ENCODE results near the gene ACKR1.

The ACKR1 gene, protein sequence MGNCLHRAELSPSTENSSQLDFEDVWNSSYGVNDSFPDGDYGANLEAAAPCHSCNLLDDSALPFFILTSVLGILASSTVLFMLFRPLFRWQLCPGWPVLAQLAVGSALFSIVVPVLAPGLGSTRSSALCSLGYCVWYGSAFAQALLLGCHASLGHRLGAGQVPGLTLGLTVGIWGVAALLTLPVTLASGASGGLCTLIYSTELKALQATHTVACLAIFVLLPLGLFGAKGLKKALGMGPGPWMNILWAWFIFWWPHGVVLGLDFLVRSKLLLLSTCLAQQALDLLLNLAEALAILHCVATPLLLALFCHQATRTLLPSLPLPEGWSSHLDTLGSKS

DNA sequence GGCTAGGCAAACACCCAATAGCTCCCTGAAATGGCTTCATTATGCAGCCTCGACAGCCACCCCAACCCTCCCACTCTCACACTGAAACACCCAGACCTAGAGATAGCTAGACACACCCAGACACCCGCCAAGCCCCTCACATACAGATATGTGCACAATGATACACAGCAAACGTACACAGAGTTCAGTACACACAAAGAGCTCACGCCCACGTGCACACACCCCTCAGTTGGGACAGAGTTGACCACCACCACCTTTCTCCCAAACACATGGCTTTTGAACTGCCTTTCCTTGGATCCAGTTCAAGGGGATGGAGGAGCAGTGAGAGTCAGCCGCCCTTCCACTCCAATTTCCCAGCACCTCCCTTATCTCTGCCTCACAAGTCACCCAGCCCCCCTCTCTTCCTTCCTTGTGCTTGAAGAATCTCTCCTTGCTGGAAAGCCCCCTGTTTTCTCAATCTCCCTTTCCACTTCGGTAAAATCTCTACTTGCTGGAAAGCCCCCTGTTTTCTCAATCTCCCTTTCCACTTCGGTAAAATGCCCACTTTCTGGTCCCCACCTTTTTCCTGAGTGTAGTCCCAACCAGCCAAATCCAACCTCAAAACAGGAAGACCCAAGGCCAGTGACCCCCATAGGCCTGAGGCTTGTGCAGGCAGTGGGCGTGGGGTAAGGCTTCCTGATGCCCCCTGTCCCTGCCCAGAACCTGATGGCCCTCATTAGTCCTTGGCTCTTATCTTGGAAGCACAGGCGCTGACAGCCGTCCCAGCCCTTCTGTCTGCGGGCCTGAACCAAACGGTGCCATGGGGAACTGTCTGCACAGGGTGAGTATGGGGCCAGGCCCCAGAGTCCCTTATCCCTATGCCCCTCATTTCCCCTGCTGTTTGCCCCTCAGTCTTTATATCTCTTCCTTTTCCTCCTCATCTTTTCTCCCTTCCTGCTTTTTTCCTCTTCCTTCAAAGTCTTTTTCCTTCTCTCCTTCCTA is at the start of gene ACKR1:
ACKR1 (plus strand) TSS at position 715 of the 981 bp plus-strand sequence; CDS start at position 800, 85 bp downstream.
- H3K9ac ChIP-seq (ENCODE audit: low read length), result no peak within 1 kb of the TSS
- no peaks in the 10 kb centered on the region for H3K9me3 ChIP-seq (ENCODE audit: control insufficient read depth, insufficient read depth, low read depth, low read length)
- H3K4me1 ChIP-seq (ENCODE audit: control insufficient read depth, insufficient read depth, low read length), result no peaks in the 10 kb centered on the region
- H3K27ac ChIP-seq (ENCODE audit: low read depth, low read length), result no peak within 1 kb of the TSS
- H3K36me3 ChIP-seq (ENCODE audit: control insufficient read depth, insufficient read depth, low read length), result no peaks in the 10 kb centered on the region
- no peak within 1 kb of the TSS for H3K4me3 ChIP-seq (ENCODE audit: low read depth, low read length)
- H3K27me3 ChIP-seq (ENCODE audit: control insufficient read depth, insufficient read depth, low read length), result peaks cover 31% of the 10 kb centered on the region

DNA sequence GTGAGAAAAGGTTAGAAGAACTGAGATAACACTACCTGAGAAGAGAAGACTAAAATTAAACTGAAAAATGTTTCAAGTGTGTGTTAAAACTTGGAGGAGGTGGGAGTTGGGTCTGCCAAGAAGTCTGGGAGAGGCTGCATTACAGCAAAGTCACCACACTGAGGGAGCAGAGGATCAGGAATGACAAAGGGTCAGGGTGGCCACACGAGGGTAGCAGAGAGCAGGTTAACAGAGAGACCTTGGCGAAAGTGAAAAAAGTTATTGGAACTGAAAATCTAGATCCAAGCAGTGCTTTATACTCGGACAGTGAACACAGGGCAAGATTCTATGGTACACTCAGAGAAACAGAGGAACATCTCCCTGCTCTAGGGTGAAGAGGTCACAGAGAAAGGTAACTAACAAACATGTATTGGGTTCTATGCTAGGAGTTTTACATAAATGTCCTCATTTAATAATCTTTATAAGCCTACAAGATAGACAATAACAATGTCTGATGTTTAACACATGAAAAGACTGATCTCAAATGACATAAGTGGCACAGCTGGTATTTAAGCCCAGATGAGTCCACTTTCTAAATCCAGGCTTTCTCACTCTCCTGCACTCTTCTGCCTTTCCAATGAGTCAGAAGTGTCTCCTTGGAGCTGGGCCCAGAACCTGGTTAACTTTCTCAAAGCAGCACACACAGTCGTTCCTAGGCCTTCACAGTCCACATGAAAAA is 43.5 kb upstream of the ACKR1 start:
- no peak overlapping the region for H3K9ac ChIP-seq (ENCODE audit: low read length)
- no peaks in the 10 kb centered on the region for H3K9me3 ChIP-seq (ENCODE audit: control insufficient read depth, insufficient read depth, low read depth, low read length)
- H3K36me3 ChIP-seq (ENCODE audit: control insufficient read depth, insufficient read depth, low read length), result no peaks in the 10 kb centered on the region
- peaks cover 7% of the 10 kb centered on the region; the same call in 1 of the 2 replicates for H3K4me1 ChIP-seq (ENCODE audit: control insufficient read depth, insufficient read depth, low read length)
- no peaks in the 10 kb centered on the region; the same call in 1 of the 2 replicates for H3K27me3 ChIP-seq (ENCODE audit: control insufficient read depth, insufficient read depth, low read length)
- no peak overlapping the region for H3K4me3 ChIP-seq (ENCODE audit: low read depth, low read length)
- H3K27ac ChIP-seq (ENCODE audit: low read depth, low read length), result no peak overlapping the region

DNA sequence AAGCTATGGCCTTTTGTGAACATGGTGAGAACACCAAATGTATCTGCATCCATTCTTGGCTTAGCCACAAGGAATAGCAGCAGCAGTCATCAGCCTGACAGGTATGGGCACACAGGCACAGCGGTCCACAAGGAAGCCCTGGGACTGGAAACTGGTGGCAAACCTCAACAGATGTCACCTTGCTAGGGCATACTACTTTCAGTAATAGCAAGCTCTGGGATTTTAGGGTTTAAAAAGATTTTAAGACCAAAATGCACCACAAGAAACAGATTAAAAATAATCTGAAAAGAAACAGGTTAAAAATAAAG is 43.0 kb upstream of the ACKR1 start:
- H3K4me3 ChIP-seq (ENCODE audit: low read depth, low read length), result no peak overlapping the region
- no peaks in the 10 kb centered on the region; the same call in 1 of the 2 replicates for H3K27me3 ChIP-seq (ENCODE audit: control insufficient read depth, insufficient read depth, low read length)
- no peaks in the 10 kb centered on the region for H3K9me3 ChIP-seq (ENCODE audit: control insufficient read depth, insufficient read depth, low read depth, low read length)
- peaks cover 7% of the 10 kb centered on the region; the same call in 1 of the 2 replicates for H3K4me1 ChIP-seq (ENCODE audit: control insufficient read depth, insufficient read depth, low read length)
- H3K9ac ChIP-seq (ENCODE audit: low read length), result no peak overlapping the region
- no peaks in the 10 kb centered on the region for H3K36me3 ChIP-seq (ENCODE audit: control insufficient read depth, insufficient read depth, low read length)
- no peak overlapping the region for H3K27ac ChIP-seq (ENCODE audit: low read depth, low read length)

DNA sequence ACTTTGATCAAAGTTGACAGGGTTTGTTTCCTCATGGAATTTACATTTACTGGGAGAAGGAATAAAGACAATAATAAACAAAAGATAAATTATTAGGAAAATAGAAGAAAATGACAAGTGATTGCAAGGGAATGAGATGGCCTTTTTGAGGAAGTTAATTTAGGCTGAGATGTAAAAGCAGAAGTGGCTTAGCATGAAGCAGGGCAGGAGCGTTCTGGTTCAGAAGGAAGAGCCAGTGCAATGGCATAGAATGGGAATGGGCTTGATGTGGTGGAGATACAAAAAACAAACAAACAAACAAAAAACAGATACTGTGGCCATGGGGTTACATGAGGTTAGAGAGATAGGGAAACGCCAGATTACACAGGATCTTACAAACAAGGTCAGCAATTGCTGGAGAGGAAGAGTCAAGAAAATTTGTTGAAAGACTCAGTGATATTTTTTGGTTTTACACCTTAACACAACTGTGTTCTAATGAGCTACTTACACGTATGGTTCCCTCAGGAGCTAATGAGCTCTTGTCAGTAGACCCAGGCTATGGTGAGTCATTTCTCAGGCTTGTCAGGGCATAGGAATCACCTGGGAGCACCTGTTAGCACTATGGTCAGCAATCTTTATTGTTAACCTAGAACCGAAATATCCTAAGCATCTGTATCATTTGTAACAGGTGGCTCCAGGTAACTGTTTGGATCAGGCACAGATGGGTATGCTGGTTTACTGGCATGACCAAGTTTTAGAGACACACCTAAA is 42.0 kb upstream of the ACKR1 start:
- no peaks in the 10 kb centered on the region for H3K9me3 ChIP-seq (ENCODE audit: control insufficient read depth, insufficient read depth, low read depth, low read length)
- H3K36me3 ChIP-seq (ENCODE audit: control insufficient read depth, insufficient read depth, low read length), result no peaks in the 10 kb centered on the region
- no peak overlapping the region for H3K9ac ChIP-seq (ENCODE audit: low read length)
- H3K4me1 ChIP-seq (ENCODE audit: control insufficient read depth, insufficient read depth, low read length), result peaks cover 7% of the 10 kb centered on the region; the same call in 1 of the 2 replicates
- H3K4me3 ChIP-seq (ENCODE audit: low read depth, low read length), result no peak overlapping the region
- H3K27ac ChIP-seq (ENCODE audit: low read depth, low read length), result no peak overlapping the region
- no peaks in the 10 kb centered on the region; the same call in 1 of the 2 replicates for H3K27me3 ChIP-seq (ENCODE audit: control insufficient read depth, insufficient read depth, low read length)

DNA sequence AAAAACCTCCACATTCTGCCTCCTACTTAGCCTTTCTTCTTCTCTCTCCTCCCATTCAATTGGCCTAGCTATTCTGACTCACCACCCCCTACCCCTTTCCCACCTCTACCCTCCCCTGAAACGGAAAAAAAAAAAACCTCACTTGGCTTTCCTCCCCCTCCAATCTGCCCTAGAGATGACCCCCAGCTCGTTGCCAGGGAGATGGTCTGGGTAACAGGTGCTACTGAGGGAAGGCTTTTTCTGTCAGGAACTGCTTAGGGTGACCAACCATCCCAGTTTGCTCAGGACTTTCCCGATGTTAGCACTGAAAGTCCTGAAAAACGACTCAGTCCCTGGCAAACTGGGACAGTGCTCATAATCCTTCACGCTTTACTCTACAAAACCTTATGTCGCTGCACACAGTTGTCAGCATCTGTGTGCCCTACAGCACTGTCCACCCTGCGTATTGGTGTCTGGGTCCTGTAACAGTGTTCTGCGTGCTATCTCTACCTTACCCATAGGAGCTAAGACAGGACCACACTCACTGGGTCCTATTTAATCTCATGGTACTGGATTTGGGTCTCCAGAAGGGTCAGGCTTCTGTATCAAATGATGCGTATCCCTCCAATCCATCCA is 41.0 kb upstream of the ACKR1 start:
- peaks cover 10% of the 10 kb centered on the region for H3K27me3 ChIP-seq (ENCODE audit: control insufficient read depth, insufficient read depth, low read length)
- H3K4me3 ChIP-seq (ENCODE audit: low read depth, low read length), result no peak overlapping the region
- peaks cover 7% of the 10 kb centered on the region; the same call in 1 of the 2 replicates for H3K4me1 ChIP-seq (ENCODE audit: control insufficient read depth, insufficient read depth, low read length)
- no peaks in the 10 kb centered on the region for H3K9me3 ChIP-seq (ENCODE audit: control insufficient read depth, insufficient read depth, low read depth, low read length)
- no peak overlapping the region for H3K27ac ChIP-seq (ENCODE audit: low read depth, low read length)
- no peak overlapping the region for H3K9ac ChIP-seq (ENCODE audit: low read length)
- no peaks in the 10 kb centered on the region for H3K36me3 ChIP-seq (ENCODE audit: control insufficient read depth, insufficient read depth, low read length)

DNA sequence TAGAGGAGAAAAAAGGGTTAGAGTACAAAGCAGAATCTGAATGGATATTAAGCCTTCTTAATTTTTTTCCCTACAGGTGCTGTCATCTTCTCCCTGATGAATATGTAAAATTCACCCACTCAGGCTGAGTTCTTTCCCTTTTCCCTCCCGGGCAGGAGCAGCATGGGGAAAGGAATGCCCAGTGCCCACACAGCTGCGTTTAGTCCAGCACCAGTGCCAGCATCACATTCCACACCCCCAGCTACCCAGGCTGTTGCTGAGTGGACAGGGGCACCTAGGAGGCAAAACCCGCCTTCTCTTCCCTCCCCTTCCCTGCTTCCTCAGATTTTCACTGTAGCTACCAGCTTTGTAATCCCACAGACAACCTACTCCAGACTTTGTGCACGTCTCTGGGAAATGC is 36.6 kb upstream of the ACKR1 start:
- Histone ChIP-seq H3K4me3 (ENCODE audit: low read depth, low read length) (no peak overlapping the region), H3K4me1 (ENCODE audit: control insufficient read depth, insufficient read depth, low read length) (peaks cover 14% of the 10 kb centered on the region), H3K36me3 (ENCODE audit: control insufficient read depth, insufficient read depth, low read length) (no peaks in the 10 kb centered on the region), H3K9ac (ENCODE audit: low read length) (no peak overlapping the region), H3K27ac (ENCODE audit: low read depth, low read length) (no peak overlapping the region), H3K9me3 (ENCODE audit: control insufficient read depth, insufficient read depth, low read depth, low read length) (no peaks in the 10 kb centered on the region), H3K27me3 (ENCODE audit: control insufficient read depth, insufficient read depth, low read length) (peaks cover 48% of the 10 kb centered on the region)

DNA sequence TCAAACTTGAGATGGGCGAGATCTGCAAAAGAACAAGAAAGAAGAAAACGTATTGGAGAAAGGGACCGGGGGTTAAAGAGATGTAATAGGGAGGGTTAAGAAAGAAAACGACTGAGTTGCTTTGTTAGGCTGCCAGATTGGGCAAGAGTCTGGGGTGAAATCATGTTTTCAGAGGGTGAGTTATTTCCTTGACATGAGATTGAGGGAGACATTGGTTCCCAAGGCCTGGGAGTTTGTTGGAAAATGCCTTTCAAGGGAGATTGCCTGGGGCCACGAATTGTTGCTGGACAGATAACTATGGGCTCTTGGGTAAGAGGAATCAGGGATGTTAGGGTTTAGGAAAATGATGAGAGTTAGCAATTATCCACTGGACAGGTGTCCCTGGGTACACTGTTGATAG is 34.0 kb upstream of the ACKR1 start:
- H3K27me3 ChIP-seq (ENCODE audit: control insufficient read depth, insufficient read depth, low read length), result peaks cover 72% of the 10 kb centered on the region
- H3K36me3 ChIP-seq (ENCODE audit: control insufficient read depth, insufficient read depth, low read length), result no peaks in the 10 kb centered on the region
- H3K4me1 ChIP-seq (ENCODE audit: control insufficient read depth, insufficient read depth, low read length), result peaks cover 12% of the 10 kb centered on the region
- H3K27ac ChIP-seq (ENCODE audit: low read depth, low read length), result no peak overlapping the region
- no peaks in the 10 kb centered on the region for H3K9me3 ChIP-seq (ENCODE audit: control insufficient read depth, insufficient read depth, low read depth, low read length)
- H3K9ac ChIP-seq (ENCODE audit: low read length), result no peak overlapping the region
- H3K4me3 ChIP-seq (ENCODE audit: low read depth, low read length), result peak overlapping the region; percentile 97

GRCh38 chr1:159171254-159171687 is 33.4 kb upstream of the ACKR1 start, which contains the start of gene CADM3:
CADM3 (plus strand) TSS chr1:159171615; CDS start chr1:159171766, 151 bp downstream.
- Histone ChIP-seq H3K9ac (ENCODE audit: low read length) (no peak within 1 kb of the TSS), H3K9me3 (ENCODE audit: control insufficient read depth, insufficient read depth, low read depth, low read length) (no peaks in the 10 kb centered on the region), H3K27me3 (ENCODE audit: control insufficient read depth, insufficient read depth, low read length) (peaks cover 73% of the 10 kb centered on the region), H3K36me3 (ENCODE audit: control insufficient read depth, insufficient read depth, low read length) (no peaks in the 10 kb centered on the region), H3K4me3 (ENCODE audit: low read depth, low read length) (peak within 1 kb of the TSS; percentile 97), H3K27ac (ENCODE audit: low read depth, low read length) (no peak within 1 kb of the TSS), H3K4me1 (ENCODE audit: control insufficient read depth, insufficient read depth, low read length) (peaks cover 12% of the 10 kb centered on the region)

DNA sequence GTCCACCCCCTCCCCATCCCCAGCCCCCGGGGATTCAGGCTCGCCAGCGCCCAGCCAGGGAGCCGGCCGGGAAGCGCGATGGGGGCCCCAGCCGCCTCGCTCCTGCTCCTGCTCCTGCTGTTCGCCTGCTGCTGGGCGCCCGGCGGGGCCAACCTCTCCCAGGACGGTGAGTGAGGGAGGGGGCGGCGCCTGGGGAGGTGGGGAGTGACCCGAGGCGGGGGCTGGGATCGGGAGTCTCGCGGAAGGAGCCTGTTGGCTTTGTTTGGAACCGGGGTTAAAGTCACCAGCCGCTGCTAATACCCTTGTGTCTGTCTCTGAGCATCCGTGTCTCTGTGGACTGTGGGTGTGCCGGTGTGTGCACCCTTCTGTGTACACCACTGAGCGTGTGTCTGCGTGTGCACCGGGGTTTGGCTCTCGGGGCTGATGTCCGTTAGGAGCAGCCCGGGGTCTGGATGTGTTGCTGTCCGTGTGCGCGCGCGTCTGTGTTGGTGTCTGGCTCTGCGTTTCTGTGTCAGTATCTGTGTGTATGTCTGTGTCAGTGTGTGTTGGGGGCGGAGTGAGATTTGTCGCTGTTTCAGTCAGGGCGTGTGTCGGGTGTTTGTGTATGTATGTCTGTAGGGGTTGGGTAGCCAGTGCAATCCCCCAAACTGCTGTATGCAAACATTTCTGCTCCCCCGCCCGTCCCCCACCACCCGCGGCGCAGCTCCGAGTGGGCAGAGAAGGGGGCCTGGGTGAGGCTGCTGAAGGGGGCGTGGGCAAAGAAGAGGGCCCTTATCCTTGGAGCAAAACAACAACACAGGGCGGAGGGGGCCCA is 32.8 kb upstream of the ACKR1 start:
- Histone ChIP-seq H3K27ac (ENCODE audit: low read depth, low read length) (no peak overlapping the region), H3K4me1 (ENCODE audit: control insufficient read depth, insufficient read depth, low read length) (peaks cover 12% of the 10 kb centered on the region), H3K4me3 (ENCODE audit: low read depth, low read length) (peak overlapping the region; percentile 97), H3K36me3 (ENCODE audit: control insufficient read depth, insufficient read depth, low read length) (no peaks in the 10 kb centered on the region), H3K27me3 (ENCODE audit: control insufficient read depth, insufficient read depth, low read length) (peaks cover 73% of the 10 kb centered on the region), H3K9me3 (ENCODE audit: control insufficient read depth, insufficient read depth, low read depth, low read length) (no peaks in the 10 kb centered on the region), H3K9ac (ENCODE audit: low read length) (no peak overlapping the region)
